Effector memory CD4-positive, alpha-beta T cell (primary cell): Measurements from ENCODE around the gene TYMP.

ENCODE experiments used
- DNase-seq, 3 donors: peaks; one replicate each; pipeline ENCODE4 v3.0.0-alpha.2; 2020
- H3K27ac ChIP-seq: 2 replicates; pipeline ENCODE4 v1.7.0; 2013; ENCODE audit warnings: mild to moderate bottlenecking, low read length, moderate library complexity; ENCODE audit not compliant: insufficient read depth, poor library complexity, severe bottlenecking
- H3K27me3 ChIP-seq: replicated peaks from 2 replicates; pipeline ENCODE4 v1.7.0; 2013; ENCODE audit warnings: mild to moderate bottlenecking, low read length; ENCODE audit not compliant: insufficient read depth, control insufficient read depth, poor library complexity, severe bottlenecking
- H3K36me3 ChIP-seq: 2 replicates; pipeline ENCODE4 v1.7.0; 2013; ENCODE audit warnings: mild to moderate bottlenecking, low read length, moderate library complexity; ENCODE audit not compliant: control insufficient read depth, insufficient read depth
- H3K4me1 ChIP-seq: 2 replicates; pipeline ENCODE4 v1.7.0; 2013; ENCODE audit warnings: low read length, mild to moderate bottlenecking; ENCODE audit not compliant: control insufficient read depth, insufficient read depth, poor library complexity, severe bottlenecking
- H3K4me3 ChIP-seq: 2 replicates; pipeline ENCODE4 v1.7.0; 2013; ENCODE audit warnings: low read length, low read depth, mild to moderate bottlenecking; ENCODE audit not compliant: insufficient read depth, poor library complexity, severe bottlenecking
- H3K9me3 ChIP-seq: 2 replicates; pipeline ENCODE4 v1.7.0; 2013; ENCODE audit warnings: mild to moderate bottlenecking, low read length, moderate library complexity; ENCODE audit not compliant: control insufficient read depth

The TYMP gene

GRCh38 chr22:50505776-50506610 lies 23.8 kb downstream of the TYMP start:
- Histone ChIP-seq H3K36me3 (peaks cover 33% of the 10 kb centered on the region), H3K27ac (peak overlapping the region; percentile 86), H3K27me3 (no peaks in the 10 kb centered on the region), H3K9me3 (no peaks in the 10 kb centered on the region), H3K4me1 (peaks cover 26% of the 10 kb centered on the region), H3K4me3 (peak overlapping the region; percentile 95)
- no peak for DNase-seq

DNA sequence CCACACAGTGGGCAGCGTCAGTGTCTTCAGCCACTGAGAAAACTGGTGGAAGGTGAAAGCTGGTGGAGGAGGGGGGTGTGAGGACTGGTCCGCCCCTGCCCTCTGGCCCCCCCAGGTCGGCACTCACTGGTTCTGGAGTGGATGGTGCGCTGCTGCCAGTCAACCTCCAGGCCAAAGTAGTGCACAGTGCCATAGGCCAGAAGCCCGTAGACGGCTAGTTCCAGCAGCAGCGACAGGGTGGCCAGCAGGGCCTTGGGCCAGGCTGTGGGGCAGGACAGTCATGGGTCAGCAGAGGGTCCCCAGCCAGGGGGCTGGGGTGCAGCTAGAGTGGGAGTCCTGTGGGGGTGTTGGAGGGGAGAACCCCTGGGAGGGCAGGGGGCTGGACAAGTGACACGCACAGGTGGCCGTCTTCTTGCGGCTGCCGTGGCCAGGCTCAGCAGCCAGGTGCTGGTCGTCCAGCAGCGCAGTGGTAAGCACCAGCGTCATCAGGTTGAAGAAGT lies 24.5 kb downstream of the TYMP start:
- peaks cover 33% of the 10 kb centered on the region for H3K36me3 ChIP-seq
- peaks cover 26% of the 10 kb centered on the region for H3K4me1 ChIP-seq
- no peak overlapping the region for H3K27ac ChIP-seq
- DNase-seq = no peak
- no peak overlapping the region for H3K4me3 ChIP-seq
- no peaks in the 10 kb centered on the region for H3K9me3 ChIP-seq
- no peaks in the 10 kb centered on the region for H3K27me3 ChIP-seq

GRCh38 chr22:50504369-50505211 lies 25.2 kb downstream of the TYMP start:
- H3K36me3 ChIP-seq = peaks cover 33% of the 10 kb centered on the region
- no peak overlapping the region for H3K4me3 ChIP-seq
- no peaks in the 10 kb centered on the region for H3K9me3 ChIP-seq
- DNase-seq = no peak
- H3K27ac ChIP-seq = no peak overlapping the region
- H3K4me1 ChIP-seq = peaks cover 26% of the 10 kb centered on the region
- no peaks in the 10 kb centered on the region for H3K27me3 ChIP-seq

GRCh38 chr22:50503475-50504145 lies 26.2 kb downstream of the TYMP start:
- H3K27ac ChIP-seq = no peak overlapping the region
- no peak for DNase-seq
- H3K4me3 ChIP-seq = no peak overlapping the region
- H3K27me3 ChIP-seq = no peaks in the 10 kb centered on the region
- H3K4me1 ChIP-seq = peaks cover 21% of the 10 kb centered on the region
- no peaks in the 10 kb centered on the region for H3K9me3 ChIP-seq
- H3K36me3 ChIP-seq = peaks cover 33% of the 10 kb centered on the region

GRCh38 chr22:50502628-50503474 lies 27.0 kb downstream of the TYMP start:
- Histone ChIP-seq H3K4me3 (no peak overlapping the region), H3K36me3 (peaks cover 33% of the 10 kb centered on the region)

GRCh38 chr22:50502096-50502495 lies 27.7 kb downstream of the TYMP start:
- DNase-seq = no peak
- H3K36me3 ChIP-seq = peaks cover 33% of the 10 kb centered on the region
- no peaks in the 10 kb centered on the region for H3K27me3 ChIP-seq
- H3K4me3 ChIP-seq = no peak overlapping the region
- no peak overlapping the region for H3K27ac ChIP-seq
- peaks cover 18% of the 10 kb centered on the region for H3K4me1 ChIP-seq
- H3K9me3 ChIP-seq = no peaks in the 10 kb centered on the region

More at GRCh38 chr22:50502628-50503474, 27.0 kb downstream of the TYMP start:
- Histone ChIP-seq H3K9me3 (no peaks in the 10 kb centered on the region), H3K4me1 (peaks cover 19% of the 10 kb centered on the region), H3K27ac (no peak overlapping the region), H3K27me3 (no peaks in the 10 kb centered on the region)
- DNase-seq = no peak

DNA sequence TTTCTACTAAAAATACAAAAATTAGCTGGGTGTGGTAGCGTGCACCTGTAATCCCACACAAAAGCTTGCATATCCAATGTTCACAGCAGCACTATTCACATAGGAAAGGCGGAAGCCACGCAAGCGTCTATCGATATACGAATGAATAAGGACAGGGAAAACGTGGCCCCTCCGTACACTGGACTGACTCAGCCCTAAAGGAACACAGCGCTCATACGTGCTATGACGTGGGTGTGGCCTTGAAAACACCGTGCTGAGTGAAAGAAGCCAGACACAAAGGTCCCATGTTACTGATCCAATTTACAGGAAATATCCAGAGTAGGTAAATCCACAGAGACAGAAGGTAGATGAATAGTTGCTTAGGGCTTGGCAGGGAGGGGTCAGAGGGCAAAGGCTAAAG lies 29.4 kb downstream of the TYMP start:
- no peak for DNase-seq
- Histone ChIP-seq H3K9me3 (no peaks in the 10 kb centered on the region), H3K4me1 (peaks cover 4% of the 10 kb centered on the region), H3K27ac (no peak overlapping the region), H3K4me3 (no peak overlapping the region), H3K27me3 (no peaks in the 10 kb centered on the region), H3K36me3 (peaks cover 24% of the 10 kb centered on the region)

DNA sequence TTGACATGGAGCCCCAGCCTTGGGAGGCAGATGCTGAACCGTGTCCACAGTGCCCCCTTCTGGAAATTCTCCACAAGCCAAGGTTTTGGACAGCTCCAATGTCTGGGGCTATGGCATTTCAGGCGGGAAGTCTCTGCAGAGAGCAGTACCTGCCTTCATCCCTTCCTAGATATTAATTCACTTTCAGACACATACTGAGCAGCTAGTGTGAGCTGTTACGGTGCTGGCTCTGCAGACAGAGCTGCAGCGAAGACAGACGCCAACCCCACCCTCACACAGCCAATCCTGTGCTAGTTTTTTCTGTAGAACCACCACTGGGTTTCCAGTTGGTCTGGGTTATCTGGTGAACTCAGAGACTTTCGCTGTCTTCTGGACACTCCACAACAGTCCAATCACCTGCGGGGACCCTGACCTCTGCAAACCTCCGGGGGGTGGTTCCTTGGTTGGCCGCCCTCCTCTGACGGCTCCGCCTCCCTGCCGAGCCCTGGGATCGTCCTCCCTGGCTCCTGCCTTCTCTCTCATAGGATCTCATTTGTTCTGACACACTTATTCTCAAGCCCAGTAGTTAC lies 31.4 kb downstream of the TYMP start:
- peak; percentile 23 to 50 (median 29) for DNase-seq
- peaks cover 13% of the 10 kb centered on the region for H3K36me3 ChIP-seq
- no peak overlapping the region for H3K27ac ChIP-seq
- no peaks in the 10 kb centered on the region for H3K9me3 ChIP-seq
- no peak overlapping the region for H3K4me3 ChIP-seq
- H3K4me1 ChIP-seq = no peaks in the 10 kb centered on the region
- no peaks in the 10 kb centered on the region for H3K27me3 ChIP-seq

DNA sequence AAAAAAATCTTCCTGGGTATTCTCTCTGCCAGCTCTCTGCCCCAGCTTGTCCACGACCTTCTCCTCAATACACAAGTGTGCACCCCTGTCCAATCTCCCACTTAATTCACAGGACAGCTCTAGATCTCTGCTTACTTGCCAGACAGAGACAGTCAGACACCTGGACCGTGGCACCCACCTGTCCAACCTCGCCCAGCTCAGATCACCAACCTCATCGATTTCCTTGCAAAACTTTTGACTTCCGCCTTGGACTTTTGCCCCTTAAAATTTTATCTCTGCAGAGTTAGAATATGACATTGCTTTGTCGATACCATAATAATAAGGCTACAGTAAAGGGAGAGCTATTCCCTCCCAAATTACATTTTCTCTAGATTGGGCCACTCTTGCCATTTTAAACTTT lies 32.7 kb downstream of the TYMP start:
- H3K9me3 ChIP-seq = no peaks in the 10 kb centered on the region
- DNase-seq = no peak
- H3K27ac ChIP-seq = no peak overlapping the region
- no peak overlapping the region for H3K4me3 ChIP-seq
- H3K4me1 ChIP-seq = no peaks in the 10 kb centered on the region
- H3K36me3 ChIP-seq = no peaks in the 10 kb centered on the region
- no peaks in the 10 kb centered on the region for H3K27me3 ChIP-seq
